Measurements from ENCODE around the gene RAB32. TPM values are rescaled to one million over a fixed set of nuclear protein-coding genes. Genes with fewer than 3 reads are reported as not detected.

Gene RAB32
- total RNA-seq, 1 donor from 2014 or later = 6.9 TPM

GRCh38 chr6:146578054-146578453 is 34.4 kb downstream of the RAB32 start:
- DNase-seq (ENCODE audit: low spot score in 2 of 2) (no peak), FAIRE-seq (no peak)

GRCh38 chr6:146581968-146582367 is 38.3 kb downstream of the RAB32 start:
- no peak for FAIRE-seq
- DNase-seq (ENCODE audit: low spot score in 2 of 2) = no peak

- FAIRE-seq (no peak), DNase-seq (ENCODE audit: low spot score in 2 of 2) (no peak)
These were observed 39.2 kb downstream of the RAB32 start for GRCh38 chr6:146582857-146583256.

GRCh38 chr6:146583966-146584365 is 40.3 kb downstream of the RAB32 start:
- no peak for DNase-seq (ENCODE audit: low spot score in 2 of 2)
- FAIRE-seq = no peak

- no peak for FAIRE-seq
- DNase-seq (ENCODE audit: low spot score in 2 of 2) = no peak
These were observed 43.8 kb downstream of the RAB32 start for GRCh38 chr6:146587459-146587858.

GRCh38 chr6:146590492-146590891 is 46.9 kb downstream of the RAB32 start:
- DNase-seq (ENCODE audit: low spot score in 2 of 2) = no peak
- FAIRE-seq = no peak

- FAIRE-seq (no peak), DNase-seq (ENCODE audit: low spot score in 2 of 2) (no peak)
These were observed 48.8 kb downstream of the RAB32 start for GRCh38 chr6:146592451-146592850.

- DNase-seq (ENCODE audit: low spot score in 2 of 2) = no peak
- no peak for FAIRE-seq
These were observed 50.4 kb downstream of the RAB32 start for GRCh38 chr6:146593986-146594385.

- FAIRE-seq (no peak), DNase-seq (ENCODE audit: low spot score in 2 of 2) (no peak)
These were observed 50.9 kb downstream of the RAB32 start for GRCh38 chr6:146594495-146594894.

- no peak for DNase-seq (ENCODE audit: low spot score in 2 of 2)
These were observed 52.5 kb downstream of the RAB32 start for GRCh38 chr6:146595972-146596731.

GRCh38 chr6:146598772-146599405 is 55.3 kb downstream of the RAB32 start, which contains the start of gene ADGB:
Gene ADGB, plus strand, starts transcription at chr6:146598972. Its CDS starts 69 bp downstream, at chr6:146599041.
- FAIRE-seq (no peak), DNase-seq (ENCODE audit: low spot score in 2 of 2) (peak in 1 of 2 donors; percentile 53)

More at GRCh38 chr6:146595972-146596731, 52.5 kb downstream of the RAB32 start:
- no peak for FAIRE-seq

- DNase-seq (ENCODE audit: low spot score in 2 of 2) = no peak
- no peak for FAIRE-seq
These were observed 57.7 kb downstream of the RAB32 start for GRCh38 chr6:146601352-146601751.

- DNase-seq (ENCODE audit: low spot score in 2 of 2) = no peak
- FAIRE-seq = no peak
These were observed 58.9 kb downstream of the RAB32 start for GRCh38 chr6:146602526-146602925.

Other genes starting within 250 kb of the RAB32 start
- gene ADGB, start 55.1 kb downstream of the RAB32 start, total RNA-seq = under 0.01 TPM